Lung (tissue), 12 donors: ENCODE results near the gene NHS. TPM values are rescaled to one million over a fixed set of nuclear protein-coding genes. Genes with fewer than 3 reads are reported as not detected.

Source experiments
- ATAC-seq: fragments of 200-7000 bp; cut with Tn5 transposase; one replicate; pipeline ENCODE4 v1.9.1; 2020; ENCODE audit warnings: moderate number of reproducible peaks; ENCODE audit not compliant: insufficient read depth, low FRiP score
- DNase-seq, 3 donors: peaks; one replicate each; pipeline ENCODE4 v3.0.0-alpha.2; 2013 to 2017
- H3K27ac ChIP-seq, 2 donors: one replicate each; pipeline ENCODE4 v1.5.1; 2013; ENCODE audit warnings: mild to moderate bottlenecking in 2 of 2, moderate library complexity in 2 of 2, control low read depth in 1 of 2, inconsistent platforms in 1 of 2, low read depth in 1 of 2, low read length in 1 of 2
- H3K27me3 ChIP-seq, 3 donors: one replicate each; pipeline ENCODE4 v1.5.1; 2013; ENCODE audit warnings: low read length in 2 of 3; ENCODE audit not compliant: control insufficient read depth in 3 of 3, insufficient read depth in 3 of 3
- H3K36me3 ChIP-seq, 4 donors: one replicate each; pipeline ENCODE4 v1.5.1; 2013; ENCODE audit warnings: low read length in 4 of 4, mild to moderate bottlenecking in 1 of 4, moderate library complexity in 1 of 4; ENCODE audit not compliant: control insufficient read depth in 4 of 4, insufficient read depth in 4 of 4
- H3K4me1 ChIP-seq, 5 donors: one replicate each; pipeline ENCODE4 v1.5.1; 2013; ENCODE audit warnings: low read length in 5 of 5, mild to moderate bottlenecking in 2 of 5, moderate library complexity in 1 of 5; ENCODE audit not compliant: control insufficient read depth in 5 of 5, insufficient read depth in 5 of 5
- H3K4me3 ChIP-seq: one replicate; pipeline ENCODE4 v1.5.1; 2013; ENCODE audit warnings: mild to moderate bottlenecking, control low read depth, moderate library complexity
- H3K9ac ChIP-seq, 2 donors: one replicate each; pipeline ENCODE4 v1.5.1; 2013; ENCODE audit warnings: low read length in 2 of 2, control low read depth in 1 of 2; ENCODE audit not compliant: insufficient read depth in 1 of 2
- H3K9me3 ChIP-seq, 4 donors: one replicate each; pipeline ENCODE4 v1.5.1; 2013; ENCODE audit warnings: low read length in 3 of 4, mild to moderate bottlenecking in 1 of 4, moderate library complexity in 1 of 4; ENCODE audit not compliant: control insufficient read depth in 4 of 4, insufficient read depth in 3 of 4
- WGBS, 2 donors: extraction: QIAGEN DNeasy Blood & Tissue Kit; methylation state at CpG; one replicate each; pipeline ENCODE4 v1.1.7; 2013; 5-methylcytosine and 5-hydroxymethylcytosine counted together
- polyA plus RNA-seq, 2 donors: library from polyadenylated mRNA; stranded (reverse); fragments of 200-250 nt; gene quantifications; one replicate each; pipeline ENCODE4 v1.2.1, GENCODE V29; 2013
- total RNA-seq, 2 donors: library from RNA; depleted of rRNA in 1 of 2; stranded (reverse); fragments of >200 nt in 1 of 2; gene quantifications; one replicate each; pipeline ENCODE4 v1.2.1, GENCODE V29; 2014 to 2021
- TF ChIP-seq, protein P1 (sequence below): IDR thresholded peaks from 2 replicates; pipeline ENCODE4 v1.5.1; 2012; ENCODE audit warnings: mild to moderate bottlenecking; ENCODE audit errors: control extremely low read depth, extremely low read depth
- donor health status: control.
- donor health status: control.
- donor health status: Bipolar disorder and iron deficiency.
- donor health status: healthy.
- donor health status: DM: yes; HTN: yes; CAD: no.

Gene NHS
- total and polyA plus RNA-seq, 4 donors, result 0.46 to 2.0 (median 1.4) TPM

DNA sequence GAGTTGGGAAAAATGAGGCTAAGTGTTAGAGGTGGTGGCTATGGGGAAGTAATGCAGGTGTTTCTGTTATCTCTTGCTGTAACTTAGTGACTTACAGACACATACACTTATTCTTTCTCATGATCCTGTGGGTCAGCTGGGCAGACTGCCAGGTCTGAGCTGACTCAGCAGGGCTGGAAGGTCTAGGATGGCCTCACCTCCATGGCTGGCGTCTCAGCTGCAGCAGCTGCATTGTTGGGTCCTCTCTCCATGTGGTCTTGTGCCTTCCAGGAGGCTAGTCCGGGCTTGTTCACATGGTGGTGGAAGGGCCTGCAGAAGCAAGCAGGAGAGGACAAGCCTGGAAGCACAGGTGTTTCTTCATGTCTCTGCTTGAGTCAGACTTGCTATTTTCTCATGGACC, 172.7 kb downstream of the NHS start:
- Histone ChIP-seq H3K4me1 (peaks cover 0 to 3% (median 0%) of the 10 kb centered on the region in 5 donors), H3K27me3 (peaks cover 0 to 43% (median 18%) of the 10 kb centered on the region in 3 donors), H3K9me3 (no peaks in the 10 kb centered on the region), H3K36me3 (no peaks in the 10 kb centered on the region), H3K27ac (no peak overlapping the region), H3K4me3 (no peak overlapping the region), H3K9ac (no peak overlapping the region)
- 35 to 56% methylated on average over 2 of the region's 2 CpGs for WGBS, 2 donors
- TF ChIP-seq, protein P1, sequence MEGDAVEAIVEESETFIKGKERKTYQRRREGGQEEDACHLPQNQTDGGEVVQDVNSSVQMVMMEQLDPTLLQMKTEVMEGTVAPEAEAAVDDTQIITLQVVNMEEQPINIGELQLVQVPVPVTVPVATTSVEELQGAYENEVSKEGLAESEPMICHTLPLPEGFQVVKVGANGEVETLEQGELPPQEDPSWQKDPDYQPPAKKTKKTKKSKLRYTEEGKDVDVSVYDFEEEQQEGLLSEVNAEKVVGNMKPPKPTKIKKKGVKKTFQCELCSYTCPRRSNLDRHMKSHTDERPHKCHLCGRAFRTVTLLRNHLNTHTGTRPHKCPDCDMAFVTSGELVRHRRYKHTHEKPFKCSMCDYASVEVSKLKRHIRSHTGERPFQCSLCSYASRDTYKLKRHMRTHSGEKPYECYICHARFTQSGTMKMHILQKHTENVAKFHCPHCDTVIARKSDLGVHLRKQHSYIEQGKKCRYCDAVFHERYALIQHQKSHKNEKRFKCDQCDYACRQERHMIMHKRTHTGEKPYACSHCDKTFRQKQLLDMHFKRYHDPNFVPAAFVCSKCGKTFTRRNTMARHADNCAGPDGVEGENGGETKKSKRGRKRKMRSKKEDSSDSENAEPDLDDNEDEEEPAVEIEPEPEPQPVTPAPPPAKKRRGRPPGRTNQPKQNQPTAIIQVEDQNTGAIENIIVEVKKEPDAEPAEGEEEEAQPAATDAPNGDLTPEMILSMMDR, result no peak
- DNase-seq (no peak), ATAC-seq (no peak)

DNA sequence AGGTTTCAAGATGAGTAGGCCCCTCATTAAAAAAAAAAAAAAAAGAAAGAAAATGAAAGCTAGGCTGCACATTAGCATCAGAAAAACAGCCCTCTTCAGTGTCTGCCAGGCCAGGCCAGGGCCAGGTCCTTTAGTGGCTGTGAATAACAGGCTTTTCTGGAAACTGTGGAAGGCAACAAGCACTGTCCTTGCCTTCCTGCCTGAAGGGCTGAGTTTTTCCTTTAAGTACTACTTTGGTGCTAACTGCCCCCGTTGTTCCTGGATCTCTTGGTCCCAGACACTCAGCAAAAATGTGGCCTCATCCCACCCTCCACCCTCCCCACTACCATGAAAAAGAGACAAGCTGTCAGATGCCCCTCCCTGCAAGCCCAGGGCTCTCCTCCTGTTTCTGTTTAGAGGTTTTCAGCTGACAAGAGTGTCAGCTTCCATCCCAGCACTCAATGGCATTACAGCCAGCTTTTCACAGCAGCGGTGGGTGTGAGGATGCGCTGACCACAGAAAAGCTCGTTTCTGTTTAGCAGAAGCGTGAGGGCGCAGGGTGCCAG, 174.2 kb downstream of the NHS start:
- Histone ChIP-seq H3K27ac (no peak overlapping the region), H3K4me1 (peaks cover 0 to 4% (median 2%) of the 10 kb centered on the region in 5 donors), H3K9me3 (no peaks in the 10 kb centered on the region), H3K4me3 (no peak overlapping the region), H3K36me3 (no peaks in the 10 kb centered on the region), H3K9ac (no peak overlapping the region), H3K27me3 (peaks cover 3 to 48% (median 18%) of the 10 kb centered on the region in 3 donors)
- DNase-seq (peak in 1 of 3 donors; percentile 28), ATAC-seq (no peak)
- 58 to 64% methylated on average over 6 of the region's 6 CpGs for WGBS, 2 donors
- TF ChIP-seq, protein P1, result no peak

DNA sequence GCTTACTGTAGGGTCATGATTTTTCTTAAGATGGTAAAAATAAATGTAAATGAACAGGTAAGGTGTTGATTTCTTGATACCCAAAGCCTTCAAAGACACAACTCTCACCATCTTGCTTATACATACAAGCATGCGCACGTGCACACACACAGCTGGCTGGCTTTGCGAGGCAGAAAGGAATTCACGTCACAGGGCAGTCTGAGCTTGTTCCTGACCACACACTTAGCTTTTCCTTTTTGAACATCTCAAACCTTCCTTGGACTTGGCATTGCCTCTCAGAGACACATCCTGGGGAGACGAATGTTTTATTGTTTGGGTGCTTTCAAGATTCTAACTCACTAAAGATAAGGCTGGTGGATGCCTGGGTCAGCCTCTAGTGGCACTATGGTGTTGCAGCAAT, 175.0 kb downstream of the NHS start:
- TF ChIP-seq, protein P1, result no peak
- Histone ChIP-seq H3K27ac (no peak overlapping the region), H3K9me3 (no peaks in the 10 kb centered on the region), H3K4me1 (peaks cover 0 to 8% (median 2%) of the 10 kb centered on the region in 5 donors), H3K9ac (no peak overlapping the region), H3K36me3 (no peaks in the 10 kb centered on the region), H3K27me3 (peaks cover 3 to 48% (median 15%) of the 10 kb centered on the region in 3 donors), H3K4me3 (no peak overlapping the region)
- ATAC-seq, result no peak
- DNase-seq, result peak in 1 of 3 donors; percentile 26
- WGBS, 2 donors, result 84 to 88% methylated on average over 5 of the region's 5 CpGs

DNA sequence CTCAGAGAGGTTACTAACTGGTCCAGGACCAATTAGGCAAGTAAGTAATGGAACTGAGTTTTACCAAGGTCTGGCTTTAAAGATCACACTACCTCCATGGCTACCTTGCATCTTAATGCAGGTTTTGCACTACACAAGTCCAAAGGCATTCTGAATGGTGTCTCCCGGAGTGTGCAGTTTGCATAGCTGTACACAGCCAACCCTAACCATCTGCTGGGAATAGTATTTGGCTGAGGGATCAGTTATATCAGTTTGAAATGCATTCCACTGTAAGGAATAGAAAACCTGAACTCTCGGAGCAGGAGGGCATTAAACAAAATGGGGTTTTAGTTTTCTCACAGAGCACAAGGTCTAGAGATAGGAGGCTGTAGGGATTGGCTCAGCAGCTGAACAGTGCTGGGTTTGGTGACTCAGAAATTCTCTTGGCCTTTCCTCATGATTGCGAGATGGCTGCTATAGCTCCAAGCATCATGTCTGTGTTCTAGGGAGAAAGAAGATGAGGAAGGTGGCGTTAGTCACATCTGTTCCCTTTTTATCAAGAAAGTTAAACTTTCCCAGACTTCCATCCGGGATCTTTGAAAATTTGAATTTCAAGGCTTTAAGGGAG, 177.1 kb downstream of the NHS start:
- H3K9ac ChIP-seq, result no peak overlapping the region
- peaks cover 3 to 31% (median 19%) of the 10 kb centered on the region in 3 donors for H3K27me3 ChIP-seq
- no peak overlapping the region for H3K4me3 ChIP-seq
- no peak for ATAC-seq
- DNase-seq, result no peak
- 82 to 95% methylated on average over 5 of the region's 5 CpGs for WGBS, 2 donors
- no peaks in the 10 kb centered on the region for H3K9me3 ChIP-seq
- H3K4me1 ChIP-seq, result peaks cover 0 to 16% (median 2%) of the 10 kb centered on the region in 5 donors
- TF ChIP-seq, protein P1, result no peak
- no peak overlapping the region for H3K27ac ChIP-seq
- no peaks in the 10 kb centered on the region for H3K36me3 ChIP-seq
